HUES6 (cell line): ENCODE results near the gene GRK6.

ENCODE experiments used
- H3K27ac ChIP-seq: 2 replicates; pipeline ENCODE4 v1.7.0; 2013; ENCODE audit warnings: low read depth, mild to moderate bottlenecking, low read length, inconsistent platforms
- H3K27me3 ChIP-seq: 2 replicates; pipeline ENCODE4 v1.6.1; 2013; ENCODE audit warnings: low read length; ENCODE audit not compliant: control insufficient read depth, insufficient read depth
- H3K36me3 ChIP-seq: 2 replicates; pipeline ENCODE4 v1.6.1; 2013; ENCODE audit warnings: low read length; ENCODE audit not compliant: control insufficient read depth, insufficient read depth
- H3K4me1 ChIP-seq: 2 replicates; pipeline ENCODE4 v1.6.1; 2013; ENCODE audit warnings: low read length; ENCODE audit not compliant: control insufficient read depth, insufficient read depth
- H3K4me3 ChIP-seq: 2 replicates; pipeline ENCODE4 v1.5.1; 2013; ENCODE audit warnings: low read depth, low read length
- H3K9ac ChIP-seq: one replicate; pipeline ENCODE4 v1.6.1; 2013; ENCODE audit warnings: mild to moderate bottlenecking, low read length
- H3K9me3 ChIP-seq: 2 replicates; pipeline ENCODE4 v1.6.1; 2013; ENCODE audit warnings: low read depth, low read length; ENCODE audit not compliant: control insufficient read depth, insufficient read depth

GRK6 gene

DNA sequence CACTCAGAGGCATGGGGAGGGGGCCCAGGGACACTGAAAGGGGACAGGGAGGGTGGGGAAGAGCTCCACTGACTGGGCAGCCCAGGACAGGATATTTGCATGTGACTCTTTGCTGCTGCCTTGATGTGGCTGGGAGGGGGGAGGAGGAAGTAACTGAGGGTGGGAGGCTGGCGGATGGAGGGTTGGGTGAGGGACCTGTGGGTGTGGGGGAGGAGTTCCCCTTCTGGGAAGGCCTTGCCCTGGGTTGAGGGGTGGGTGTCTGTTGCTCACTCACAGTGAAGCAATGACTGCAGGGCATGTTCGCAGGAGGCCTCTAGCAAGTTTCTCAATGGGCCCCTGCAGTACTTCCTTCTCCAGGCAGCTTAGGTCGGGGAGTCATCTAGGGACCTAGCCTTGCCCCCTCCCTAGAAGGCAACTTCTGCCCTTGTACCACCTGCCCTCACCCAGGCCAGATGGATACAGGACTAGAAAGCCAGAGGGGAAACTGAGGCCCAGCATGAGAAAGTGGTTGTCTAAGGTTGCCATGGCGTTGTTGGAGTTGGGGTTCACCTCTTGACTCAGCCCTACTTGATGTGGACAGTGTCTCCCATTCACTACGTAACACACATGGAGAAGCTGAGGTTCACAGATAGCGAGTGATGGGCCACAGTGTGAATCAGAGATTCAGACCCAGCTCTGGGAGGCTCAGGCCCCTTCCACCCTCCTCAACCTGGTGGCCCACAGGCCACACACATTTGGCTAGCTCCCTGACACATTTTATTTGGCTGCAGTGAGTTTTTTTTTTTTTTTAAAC, 3.0 kb downstream of the GRK6 start:
- Histone ChIP-seq H3K4me3 (no peak overlapping the region), H3K36me3 (peaks cover 41% of the 10 kb centered on the region), H3K27me3 (no peaks in the 10 kb centered on the region), H3K27ac (no peak overlapping the region), H3K9ac (no peak overlapping the region), H3K9me3 (no peaks in the 10 kb centered on the region), H3K4me1 (peaks cover 22% of the 10 kb centered on the region)

DNA sequence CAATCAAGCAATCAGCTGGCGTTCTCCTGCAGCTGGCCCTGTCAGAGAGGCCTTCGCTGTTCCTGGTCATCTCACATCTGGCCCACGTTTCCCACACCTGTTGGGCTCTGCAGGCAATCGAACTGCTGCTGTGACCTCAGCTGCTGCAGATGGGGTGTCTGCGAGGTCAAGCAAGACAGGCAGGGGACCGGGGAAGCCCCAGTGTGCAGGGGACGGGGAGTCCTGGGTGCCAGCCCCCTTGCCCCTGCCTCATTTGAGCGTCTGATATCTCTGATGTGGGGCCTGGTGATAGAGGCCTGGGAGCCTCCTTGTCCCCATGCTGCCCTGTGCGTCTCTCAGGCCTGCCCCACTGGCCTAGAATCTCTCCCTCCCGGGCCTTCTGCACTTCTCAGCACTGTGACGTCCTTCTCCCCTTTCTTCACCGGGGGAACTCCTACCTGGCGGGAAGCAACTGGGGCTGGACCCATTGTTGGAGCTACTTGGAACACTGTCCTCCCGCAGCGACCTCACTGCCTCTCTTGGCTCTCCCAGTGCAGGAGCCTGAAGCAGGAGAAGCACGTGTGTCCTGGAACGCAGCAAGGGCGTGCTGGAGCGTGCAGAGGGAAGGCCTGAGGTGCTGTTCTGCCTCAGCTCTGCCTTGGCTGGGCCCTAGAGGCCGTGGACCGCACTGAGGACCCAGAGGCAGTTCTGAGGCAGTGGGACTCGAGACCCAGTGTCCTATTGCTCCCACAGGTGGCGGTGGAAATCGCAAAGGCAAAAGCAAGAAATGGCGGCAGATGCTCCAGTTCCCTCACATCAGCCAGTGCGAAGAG, 3.9 kb downstream of the GRK6 start:
- Histone ChIP-seq H3K4me3 (no peak overlapping the region), H3K9ac (no peak overlapping the region)

DNA sequence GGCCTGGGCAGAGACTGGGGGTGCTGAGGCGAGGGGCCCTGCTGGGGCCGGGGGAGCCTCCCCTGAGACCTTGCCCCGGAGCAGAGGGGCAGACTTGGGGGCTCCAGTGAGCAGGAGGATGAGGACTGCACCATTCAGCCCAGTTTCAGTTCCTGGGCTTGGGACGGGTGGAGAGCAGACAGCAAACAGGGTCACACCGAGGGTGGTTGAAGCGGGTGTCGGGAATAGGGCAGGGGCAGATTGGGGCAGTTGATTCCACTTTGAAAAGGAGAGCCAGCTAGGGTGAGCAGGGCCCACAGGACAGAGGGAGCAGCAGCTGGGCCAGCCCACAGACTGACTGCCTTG, 4.5 kb downstream of the GRK6 start:
- Histone ChIP-seq H3K27me3 (no peaks in the 10 kb centered on the region), H3K9ac (no peak overlapping the region), H3K9me3 (no peaks in the 10 kb centered on the region), H3K36me3 (peaks cover 56% of the 10 kb centered on the region), H3K4me1 (peaks cover 16% of the 10 kb centered on the region), H3K4me3 (no peak overlapping the region), H3K27ac (no peak overlapping the region)

More for the DNA sequence above, 3.9 kb downstream of the GRK6 start:
- Histone ChIP-seq H3K4me1 (peaks cover 19% of the 10 kb centered on the region), H3K27ac (no peak overlapping the region), H3K27me3 (no peaks in the 10 kb centered on the region), H3K9me3 (no peaks in the 10 kb centered on the region), H3K36me3 (peaks cover 51% of the 10 kb centered on the region)

DNA sequence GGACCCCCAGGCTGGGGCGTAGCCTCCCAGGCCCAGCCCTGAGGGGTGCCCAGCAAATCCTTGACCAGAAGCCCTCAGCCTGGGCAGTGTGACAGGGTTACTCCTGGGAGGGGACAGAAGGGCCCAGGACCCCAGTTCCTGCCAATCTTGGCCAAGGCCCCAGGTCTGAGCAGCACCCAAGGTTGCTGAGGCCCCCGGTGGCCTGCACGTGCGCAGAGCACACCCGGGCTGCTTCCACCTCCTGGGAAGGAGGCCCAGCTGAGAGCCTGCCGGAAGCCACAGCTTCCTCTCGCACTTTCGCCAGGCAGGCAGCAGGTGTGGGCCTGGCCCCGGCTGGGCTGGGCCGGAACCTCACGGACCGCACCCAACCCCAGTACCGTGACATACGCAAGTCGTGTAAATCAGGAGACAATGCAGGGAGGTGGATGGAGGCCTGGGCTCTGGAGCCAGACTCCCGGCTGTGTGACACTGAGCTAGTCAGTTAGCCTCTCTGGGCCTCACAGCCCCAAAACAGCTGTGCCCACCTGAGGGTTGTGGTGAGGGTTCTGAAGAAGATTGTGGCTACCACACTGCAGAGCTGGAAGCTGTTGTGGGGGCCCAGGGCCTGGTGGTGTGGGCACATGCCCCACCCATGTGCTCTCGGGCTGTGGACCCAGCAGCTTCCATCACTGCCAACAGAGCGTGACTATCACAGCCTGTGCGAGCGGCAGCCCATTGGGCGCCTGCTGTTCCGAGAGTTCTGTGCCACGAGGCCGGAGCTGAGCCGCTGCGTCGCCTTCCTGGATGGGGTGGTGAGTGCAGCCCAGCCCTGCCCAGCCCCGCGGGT, 5.1 kb downstream of the GRK6 start:
- H3K4me3 ChIP-seq = no peak overlapping the region
- no peak overlapping the region for H3K9ac ChIP-seq
- no peaks in the 10 kb centered on the region for H3K27me3 ChIP-seq
- no peak overlapping the region for H3K27ac ChIP-seq
- peaks cover 62% of the 10 kb centered on the region for H3K36me3 ChIP-seq
- H3K9me3 ChIP-seq = no peaks in the 10 kb centered on the region
- peaks cover 16% of the 10 kb centered on the region for H3K4me1 ChIP-seq

DNA sequence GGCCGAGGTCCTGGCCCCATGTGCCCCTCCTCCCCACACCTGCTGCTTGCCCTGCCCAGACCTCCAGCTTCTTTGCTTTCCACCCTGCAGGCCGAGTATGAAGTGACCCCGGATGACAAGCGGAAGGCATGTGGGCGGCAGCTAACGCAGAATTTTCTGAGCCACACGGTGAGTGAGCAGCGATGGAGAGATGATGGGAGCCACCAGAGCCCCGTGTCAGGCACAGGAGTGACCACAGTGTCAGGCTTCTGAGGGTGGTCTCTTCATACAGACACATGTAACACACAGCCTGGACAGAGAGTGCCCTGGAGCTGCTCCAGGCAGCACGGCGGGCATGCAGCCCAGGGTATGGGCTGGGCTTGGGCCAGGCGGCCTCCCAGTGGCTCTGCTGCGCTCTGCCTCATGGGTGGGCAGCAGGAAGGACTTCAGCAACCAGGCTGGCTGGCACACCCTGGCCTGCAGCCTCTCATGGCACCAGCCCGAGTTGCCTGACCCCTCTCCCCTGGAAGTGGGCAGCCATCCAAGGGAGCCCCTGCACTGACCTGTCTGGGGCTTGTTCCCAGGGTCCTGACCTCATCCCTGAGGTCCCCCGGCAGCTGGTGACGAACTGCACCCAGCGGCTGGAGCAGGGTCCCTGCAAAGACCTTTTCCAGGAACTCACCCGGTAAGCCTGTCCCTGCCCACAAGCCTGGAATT, 5.8 kb downstream of the GRK6 start:
- peaks cover 13% of the 10 kb centered on the region for H3K4me1 ChIP-seq
- no peak overlapping the region for H3K4me3 ChIP-seq
- no peak overlapping the region for H3K9ac ChIP-seq
- H3K36me3 ChIP-seq = peaks cover 68% of the 10 kb centered on the region
- H3K27me3 ChIP-seq = no peaks in the 10 kb centered on the region
- no peak overlapping the region for H3K27ac ChIP-seq
- no peaks in the 10 kb centered on the region for H3K9me3 ChIP-seq

DNA sequence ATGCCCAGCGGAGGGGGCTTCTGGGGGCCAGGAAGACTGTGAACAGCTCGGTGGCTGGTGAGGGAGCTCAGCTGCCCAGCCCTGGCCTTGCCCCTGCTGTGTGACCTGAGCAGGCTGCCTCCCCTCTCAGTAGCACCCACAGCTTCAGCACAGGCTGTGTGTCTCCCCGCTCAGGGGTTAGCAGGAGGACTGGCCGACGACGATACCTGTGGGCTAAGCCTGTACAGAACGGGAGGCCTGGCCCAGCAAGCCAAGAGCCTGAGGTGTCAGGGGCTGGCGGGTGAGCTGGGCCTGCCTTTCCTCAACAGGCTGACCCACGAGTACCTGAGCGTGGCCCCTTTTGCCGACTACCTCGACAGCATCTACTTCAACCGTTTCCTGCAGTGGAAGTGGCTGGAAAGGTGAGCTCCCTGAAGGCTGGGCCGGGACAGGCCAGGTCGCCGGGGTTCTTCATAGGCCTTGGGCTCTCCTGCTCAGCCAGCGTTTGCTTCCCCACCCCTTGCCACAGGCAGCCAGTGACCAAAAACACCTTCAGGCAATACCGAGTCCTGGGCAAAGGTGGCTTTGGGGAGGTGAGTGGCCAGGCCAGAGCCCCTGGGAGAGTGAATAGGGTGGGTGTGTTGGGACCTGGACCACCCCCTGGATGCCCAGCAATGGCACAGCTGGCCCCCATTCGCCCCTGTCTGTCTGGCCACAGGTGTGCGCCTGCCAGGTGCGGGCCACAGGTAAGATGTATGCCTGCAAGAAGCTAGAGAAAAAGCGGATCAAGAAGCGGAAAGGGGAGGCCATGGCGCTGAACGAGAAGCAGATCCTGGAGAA, 6.6 kb downstream of the GRK6 start:
- peaks cover 75% of the 10 kb centered on the region for H3K36me3 ChIP-seq
- H3K27ac ChIP-seq = no peak overlapping the region
- H3K4me1 ChIP-seq = peaks cover 5% of the 10 kb centered on the region; the same call in 1 of the 2 replicates
- H3K9ac ChIP-seq = no peak overlapping the region
- no peak overlapping the region for H3K4me3 ChIP-seq
- H3K27me3 ChIP-seq = no peaks in the 10 kb centered on the region
- H3K9me3 ChIP-seq = no peaks in the 10 kb centered on the region

DNA sequence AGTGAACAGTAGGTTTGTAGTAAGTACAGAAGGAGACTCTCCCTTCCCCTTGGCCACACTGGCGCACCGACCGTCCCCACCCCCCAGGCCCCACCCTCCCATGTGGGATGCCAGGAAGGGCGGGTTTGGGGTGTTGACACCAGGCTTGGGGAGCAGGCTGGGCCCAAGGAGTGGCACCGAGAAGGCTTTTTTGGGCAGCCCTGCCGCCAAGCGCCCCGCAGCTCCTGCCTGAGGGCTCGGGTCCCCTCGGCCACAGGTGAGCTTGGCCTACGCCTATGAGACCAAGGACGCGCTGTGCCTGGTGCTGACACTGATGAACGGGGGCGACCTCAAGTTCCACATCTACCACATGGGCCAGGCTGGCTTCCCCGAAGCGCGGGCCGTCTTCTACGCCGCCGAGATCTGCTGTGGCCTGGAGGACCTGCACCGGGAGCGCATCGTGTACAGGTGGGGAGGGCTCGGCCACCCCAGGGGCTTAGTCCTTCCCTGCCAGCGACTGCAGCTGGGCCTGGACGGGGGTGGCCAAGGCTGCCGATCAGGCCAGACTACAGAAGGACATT, 7.3 kb downstream of the GRK6 start:
- Histone ChIP-seq H3K4me3 (no peak overlapping the region), H3K27me3 (no peaks in the 10 kb centered on the region), H3K27ac (no peak overlapping the region), H3K9me3 (no peaks in the 10 kb centered on the region), H3K4me1 (peaks cover 3% of the 10 kb centered on the region; the same call in 1 of the 2 replicates), H3K36me3 (peaks cover 82% of the 10 kb centered on the region), H3K9ac (no peak overlapping the region)

DNA sequence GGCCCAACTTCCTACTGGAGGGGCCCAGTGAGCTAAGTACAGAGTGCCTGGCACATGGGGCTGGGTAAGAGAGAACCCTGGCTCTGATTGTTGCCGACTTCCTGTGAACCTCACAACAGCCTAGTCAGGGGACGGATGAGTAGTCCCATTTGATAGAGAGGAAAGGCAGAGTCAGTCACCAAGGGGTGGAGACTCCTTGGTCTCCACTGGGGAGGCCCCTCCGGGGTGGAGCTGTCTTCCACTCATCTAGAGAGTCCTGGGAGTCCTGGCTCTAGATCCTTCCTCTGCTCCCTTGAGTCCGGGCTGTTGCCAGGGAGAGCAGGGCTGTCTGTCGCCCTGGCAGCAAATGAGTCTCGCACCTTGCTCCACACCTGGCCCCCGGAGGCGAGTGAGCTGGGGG, 8.0 kb downstream of the GRK6 start:
- no peak overlapping the region for H3K4me3 ChIP-seq
- no peak overlapping the region for H3K9ac ChIP-seq
- H3K9me3 ChIP-seq = no peaks in the 10 kb centered on the region
- no peak overlapping the region for H3K27ac ChIP-seq
- peaks cover 85% of the 10 kb centered on the region for H3K36me3 ChIP-seq
- no peaks in the 10 kb centered on the region for H3K4me1 ChIP-seq
- H3K27me3 ChIP-seq = no peaks in the 10 kb centered on the region

DNA sequence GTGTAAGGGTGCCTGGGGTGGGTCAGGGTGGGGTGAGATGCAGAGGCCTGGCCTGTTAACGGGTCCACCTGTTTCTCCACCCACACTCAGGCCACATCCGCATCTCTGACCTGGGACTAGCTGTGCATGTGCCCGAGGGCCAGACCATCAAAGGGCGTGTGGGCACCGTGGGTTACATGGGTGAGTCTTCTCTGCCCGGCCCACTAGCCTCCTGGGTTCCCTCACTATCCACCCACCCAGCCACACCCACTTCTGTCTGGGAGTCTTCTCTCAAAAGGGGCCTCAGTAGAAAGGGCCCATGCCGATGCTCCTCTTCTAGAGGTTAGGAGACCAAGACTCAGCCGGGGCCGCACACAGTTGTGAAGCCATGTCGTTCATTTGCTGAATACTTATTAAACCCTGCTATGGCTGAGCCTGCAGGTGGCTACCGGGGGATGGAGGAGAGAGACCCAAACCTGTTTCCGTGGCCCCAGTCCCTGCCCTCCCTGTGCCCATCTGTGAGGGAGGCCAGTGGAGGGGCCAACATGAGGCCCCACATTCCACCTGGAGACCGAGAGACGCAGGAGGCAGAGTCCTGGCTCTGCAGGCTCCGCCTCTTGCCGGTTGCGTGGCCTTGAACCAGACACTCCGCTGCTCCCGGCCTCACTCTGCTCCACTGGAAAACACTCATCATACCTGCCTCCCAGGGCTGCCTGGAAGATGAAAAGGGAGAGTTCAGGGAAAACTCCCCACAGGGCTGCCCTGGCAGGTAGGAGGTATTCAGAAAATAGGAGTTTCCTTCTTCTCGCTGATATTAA, 8.7 kb downstream of the GRK6 start:
- H3K27me3 ChIP-seq = no peaks in the 10 kb centered on the region
- H3K9me3 ChIP-seq = no peaks in the 10 kb centered on the region
- no peak overlapping the region for H3K4me3 ChIP-seq
- H3K36me3 ChIP-seq = peaks cover 85% of the 10 kb centered on the region
- H3K9ac ChIP-seq = no peak overlapping the region
- H3K4me1 ChIP-seq = peaks cover 1% of the 10 kb centered on the region; the same call in 1 of the 2 replicates
- no peak overlapping the region for H3K27ac ChIP-seq
